GM12878 (cell line): ENCODE measurements around the gene GPR18. TPM values are rescaled to one million over a fixed set of nuclear protein-coding genes. Genes with fewer than 3 reads are reported as not detected.

Experiments used
- BRCA1 ChIP-seq: IDR thresholded peaks from 2 replicates; pipeline ENCODE4 v1.6.1; 2011; ENCODE audit warnings: low read depth, low read length, improper control_type of control experiment
- MXI1 ChIP-seq: fragments of 150-350 bp; IDR thresholded peaks from 2 replicates; pipeline ENCODE4 v1.6.1; 2011; ENCODE audit warnings: low read depth, mild to moderate bottlenecking, inconsistent platforms, low read length, improper control_type of control experiment
- polyA plus RNA-seq, 11 experiments: library from polyadenylated mRNA; depleted of rRNA in 4 of 11; unstranded in 6 of 11; stranded (reverse) in 5 of 11; fragments of >200 nt; fragmentation: Nextera tagmentation in 4 of 11; fragmentation: Illumina TruSeq in 1 of 11; extraction: Ambion mirVana in 4 of 11; extraction: Trizol in 1 of 11; gene quantifications; 1 replicate in 1 of 11; 2 replicates in 10 of 11; pipeline versions ENCODE4 v1.2.1 to v1.2.3, GENCODE V29; 2011 to 2016; ENCODE audit warnings: inconsistent platforms in 2 of 11, missing spikeins in 2 of 11, low read depth in 1 of 11
- total RNA-seq, 4 experiments: library from RNA; depleted of rRNA in 3 of 4; stranded (reverse); fragments of >200 nt in 3 of 4; fragmentation: Illumina TruSeq in 1 of 4; extraction: Trizol in 1 of 4; gene quantifications; 2 replicates each; pipeline versions ENCODE4 v1.2.1 to v1.2.3, GENCODE V29; 2013 to 2021
- TF ChIP-seq, protein P1 (sequence below): fragments of 450-650 bp; IDR thresholded peaks from 2 replicates; pipeline ENCODE4 v1.6.1; 2018; ENCODE audit warnings: borderline replicate concordance, mild to moderate bottlenecking; ENCODE audit not compliant: partially characterized antibody
- TF ChIP-seq, protein P2 (sequence below): fragments of 450-650 bp; IDR thresholded peaks from 2 replicates; pipeline ENCODE4 v1.6.1; 2014; ENCODE audit warnings: mild to moderate bottlenecking
- TF ChIP-seq, protein P3 (sequence below): fragments of 450-650 bp; IDR thresholded peaks from 2 replicates; pipeline ENCODE4 v1.6.1; 2017; ENCODE audit warnings: mild to moderate bottlenecking, moderate library complexity

GPR18 gene
- total and polyA plus RNA-seq, 10 of the 15 experiments (the other 5 are each of a cell fraction or from before 2014, with no cell fraction given): 3.3 to 12.9 (median 5.2) TPM

DNA sequence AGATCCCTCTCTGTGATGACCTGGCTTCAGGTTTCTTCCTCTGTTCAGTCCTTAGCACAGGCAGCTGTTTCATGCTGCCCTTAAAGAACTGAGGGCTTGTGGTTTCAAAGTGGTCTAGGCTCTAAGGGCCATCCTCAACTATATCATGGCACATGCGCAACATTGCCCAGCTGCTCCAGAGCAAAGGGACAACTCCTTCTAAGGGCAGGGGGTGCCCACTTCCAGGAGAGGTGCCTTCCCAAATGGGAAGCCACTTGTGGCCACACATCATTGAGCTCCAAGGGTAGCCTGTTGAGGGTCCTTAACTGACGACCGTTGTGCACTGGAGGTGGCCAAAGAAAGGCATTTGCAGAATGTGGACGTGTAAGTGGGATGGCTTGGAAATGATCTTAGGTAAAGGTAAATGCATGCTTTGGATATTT, 41.8 kb upstream of the GPR18 start (continued):
- TF ChIP-seq, protein P1, sequence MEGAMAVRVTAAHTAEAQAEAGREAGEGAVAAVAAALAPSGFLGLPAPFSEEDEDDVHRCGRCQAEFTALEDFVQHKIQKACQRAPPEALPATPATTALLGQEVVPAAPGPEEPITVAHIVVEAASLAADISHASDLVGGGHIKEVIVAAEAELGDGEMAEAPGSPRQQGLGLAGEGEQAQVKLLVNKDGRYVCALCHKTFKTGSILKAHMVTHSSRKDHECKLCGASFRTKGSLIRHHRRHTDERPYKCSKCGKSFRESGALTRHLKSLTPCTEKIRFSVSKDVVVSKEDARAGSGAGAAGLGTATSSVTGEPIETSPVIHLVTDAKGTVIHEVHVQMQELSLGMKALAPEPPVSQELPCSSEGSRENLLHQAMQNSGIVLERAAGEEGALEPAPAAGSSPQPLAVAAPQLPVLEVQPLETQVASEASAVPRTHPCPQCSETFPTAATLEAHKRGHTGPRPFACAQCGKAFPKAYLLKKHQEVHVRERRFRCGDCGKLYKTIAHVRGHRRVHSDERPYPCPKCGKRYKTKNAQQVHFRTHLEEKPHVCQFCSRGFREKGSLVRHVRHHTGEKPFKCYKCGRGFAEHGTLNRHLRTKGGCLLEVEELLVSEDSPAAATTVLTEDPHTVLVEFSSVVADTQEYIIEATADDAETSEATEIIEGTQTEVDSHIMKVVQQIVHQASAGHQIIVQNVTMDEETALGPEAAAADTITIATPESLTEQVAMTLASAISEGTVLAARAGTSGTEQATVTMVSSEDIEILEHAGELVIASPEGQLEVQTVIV: no peak
- TF ChIP-seq BRCA1 (no peak), MXI1 (0 out of 2 replicates have a peak, but pooled peaks have one; percentile 42)
- TF ChIP-seq, protein P2, sequence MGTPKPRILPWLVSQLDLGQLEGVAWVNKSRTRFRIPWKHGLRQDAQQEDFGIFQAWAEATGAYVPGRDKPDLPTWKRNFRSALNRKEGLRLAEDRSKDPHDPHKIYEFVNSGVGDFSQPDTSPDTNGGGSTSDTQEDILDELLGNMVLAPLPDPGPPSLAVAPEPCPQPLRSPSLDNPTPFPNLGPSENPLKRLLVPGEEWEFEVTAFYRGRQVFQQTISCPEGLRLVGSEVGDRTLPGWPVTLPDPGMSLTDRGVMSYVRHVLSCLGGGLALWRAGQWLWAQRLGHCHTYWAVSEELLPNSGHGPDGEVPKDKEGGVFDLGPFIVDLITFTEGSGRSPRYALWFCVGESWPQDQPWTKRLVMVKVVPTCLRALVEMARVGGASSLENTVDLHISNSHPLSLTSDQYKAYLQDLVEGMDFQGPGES: no peak
- TF ChIP-seq, protein P3, sequence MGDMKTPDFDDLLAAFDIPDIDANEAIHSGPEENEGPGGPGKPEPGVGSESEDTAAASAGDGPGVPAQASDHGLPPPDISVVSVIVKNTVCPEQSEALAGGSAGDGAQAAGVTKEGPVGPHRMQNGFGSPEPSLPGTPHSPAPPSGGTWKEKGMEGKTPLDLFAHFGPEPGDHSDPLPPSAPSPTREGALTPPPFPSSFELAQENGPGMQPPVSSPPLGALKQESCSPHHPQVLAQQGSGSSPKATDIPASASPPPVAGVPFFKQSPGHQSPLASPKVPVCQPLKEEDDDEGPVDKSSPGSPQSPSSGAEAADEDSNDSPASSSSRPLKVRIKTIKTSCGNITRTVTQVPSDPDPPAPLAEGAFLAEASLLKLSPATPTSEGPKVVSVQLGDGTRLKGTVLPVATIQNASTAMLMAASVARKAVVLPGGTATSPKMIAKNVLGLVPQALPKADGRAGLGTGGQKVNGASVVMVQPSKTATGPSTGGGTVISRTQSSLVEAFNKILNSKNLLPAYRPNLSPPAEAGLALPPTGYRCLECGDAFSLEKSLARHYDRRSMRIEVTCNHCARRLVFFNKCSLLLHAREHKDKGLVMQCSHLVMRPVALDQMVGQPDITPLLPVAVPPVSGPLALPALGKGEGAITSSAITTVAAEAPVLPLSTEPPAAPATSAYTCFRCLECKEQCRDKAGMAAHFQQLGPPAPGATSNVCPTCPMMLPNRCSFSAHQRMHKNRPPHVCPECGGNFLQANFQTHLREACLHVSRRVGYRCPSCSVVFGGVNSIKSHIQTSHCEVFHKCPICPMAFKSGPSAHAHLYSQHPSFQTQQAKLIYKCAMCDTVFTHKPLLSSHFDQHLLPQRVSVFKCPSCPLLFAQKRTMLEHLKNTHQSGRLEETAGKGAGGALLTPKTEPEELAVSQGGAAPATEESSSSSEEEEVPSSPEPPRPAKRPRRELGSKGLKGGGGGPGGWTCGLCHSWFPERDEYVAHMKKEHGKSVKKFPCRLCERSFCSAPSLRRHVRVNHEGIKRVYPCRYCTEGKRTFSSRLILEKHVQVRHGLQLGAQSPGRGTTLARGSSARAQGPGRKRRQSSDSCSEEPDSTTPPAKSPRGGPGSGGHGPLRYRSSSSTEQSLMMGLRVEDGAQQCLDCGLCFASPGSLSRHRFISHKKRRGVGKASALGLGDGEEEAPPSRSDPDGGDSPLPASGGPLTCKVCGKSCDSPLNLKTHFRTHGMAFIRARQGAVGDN: 0 out of 2 replicates have a peak, but pooled peaks have one; percentile 51
